IMR-90 (cell line): Measurements from ENCODE around the gene HLA-DOB.

Source experiments
- BHLHE40 ChIP-seq: fragments of 150-350 bp; IDR thresholded peaks from 2 replicates; pipeline ENCODE4 v1.6.1; 2016; ENCODE audit warnings: mild to moderate bottlenecking, low read depth, low read length
- CTCF ChIP-seq: conservative IDR thresholded peaks from 2 replicates; pipeline ENCODE4 v1.5.1; 2012; ENCODE audit warnings: mild to moderate bottlenecking, low read depth, low read length, improper control_type of control experiment
- ELK1 ChIP-seq: fragments of 150-350 bp; IDR thresholded peaks from 2 replicates; pipeline ENCODE4 v1.6.1; 2016; ENCODE audit warnings: low read depth, mild to moderate bottlenecking, low read length, moderate library complexity, borderline replicate concordance
- MXI1 ChIP-seq: IDR thresholded peaks from 2 replicates; pipeline ENCODE4 v1.6.1; 2012; ENCODE audit warnings: low read depth, mild to moderate bottlenecking, low read length, moderate library complexity, borderline replicate concordance
- NFE2L2 ChIP-seq: fragments of 150-350 bp; IDR thresholded peaks from 2 replicates; pipeline ENCODE4 v1.6.1; 2016; ENCODE audit warnings: low read depth, mild to moderate bottlenecking, low read length
- POLR2A ChIP-seq: IDR thresholded peaks from 2 replicates; pipeline ENCODE4 v1.6.1; 2012; ENCODE audit warnings: mild to moderate bottlenecking, low read depth, low read length
- RCOR1 ChIP-seq: IDR thresholded peaks from 2 replicates; pipeline ENCODE4 v1.6.1; 2012; ENCODE audit warnings: mild to moderate bottlenecking, low read length, improper control_type of control experiment; ENCODE audit not compliant: insufficient replicate concordance
- USF2 ChIP-seq: fragments of 150-350 bp; IDR thresholded peaks from 2 replicates; pipeline ENCODE4 v1.6.1; 2017; ENCODE audit warnings: mild to moderate bottlenecking, antibody characterized with exemption, low read length, low read depth

GRCh38 chr6:32794510-32794909 is 22.3 kb downstream of the HLA-DOB start:
- TF ChIP-seq POLR2A (no peak), CTCF (no peak), NFE2L2 (no peak), RCOR1 (no peak), MXI1 (no peak), BHLHE40 (no peak), ELK1 (no peak), USF2 (no peak)
